ENCODE data around the gene PRKCD. TPM values are rescaled to one million over a fixed set of nuclear protein-coding genes. Genes with fewer than 3 reads are reported as not detected.

PRKCD gene
- total and polyA plus RNA-seq, 2 donors (not counting 1 experiment from before 2014, with no cell fraction given) = 46.7 to 68.8 TPM

GRCh38 chr3:53191836-53192480 is 30.9 kb downstream of the PRKCD start:
- H3K79me2 ChIP-seq (ENCODE audit: control insufficient read depth, insufficient read depth, low read length) = no peaks in the 10 kb centered on the region
- DNase-seq (peak; percentile 47), ATAC-seq (ENCODE audit: low read depth) (peak; percentile 47)
- Mint-ChIP-seq H3K4me1 (peaks cover 44% of the 10 kb centered on the region), H3K9me3 (ENCODE audit: insufficient read depth) (no peaks in the 10 kb centered on the region), H3K27ac (peak overlapping the region; percentile 88), H3K4me3 (peak overlapping the region; percentile 45), H3K27me3 (no peaks in the 10 kb centered on the region)
- WGBS (ENCODE audit: insufficient coverage) = 86% methylated on average over 12 of the region's 16 CpGs
- peaks cover 8 to 59% of the 10 kb centered on the region in 2 experiments for H3K36me3 ChIP-seq (replicated peaks in 1 of 2; ENCODE audit: control extremely low read depth in 1 of 2, control insufficient read depth in 1 of 2, extremely low read depth in 1 of 2, insufficient read depth in 2 of 2, low read length in 1 of 2)
- TF ChIP-seq CTCF (IDR thresholded peaks at IDR 0.05) (no peak), EZH2 (IDR thresholded peaks at IDR 0.05; ENCODE audit: borderline replicate concordance, insufficient read depth, low read depth, low read length, poor library complexity, severe bottlenecking) (no peak)
- H3K4me2 ChIP-seq (replicated peaks; ENCODE audit: low read depth, low read length, poor library complexity, severe bottlenecking) = peak overlapping the region; percentile 21
- no peak overlapping the region for H2AFZ ChIP-seq (ENCODE audit: insufficient read depth, low read depth, low read length, poor library complexity, severe bottlenecking)
- H3K9ac ChIP-seq (ENCODE audit: low read length) = no peak overlapping the region
- intact Hi-C loops (cut with micrococcal nuclease) = no loop called here
- H4K20me1 ChIP-seq (ENCODE audit: control insufficient read depth, insufficient read depth, low read length, poor library complexity, severe bottlenecking) = no peaks in the 10 kb centered on the region
- no peak overlapping the region for H3K4me3 ChIP-seq (ENCODE audit: control extremely low read depth in 1 of 5, extremely low read depth in 1 of 5, insufficient read depth in 1 of 5, low read depth in 2 of 5, low read length in 4 of 5)
- H3K27ac ChIP-seq (ENCODE audit: low read length in 2 of 2) = peak overlapping the region; percentile 25 to 59
- CTCF ChIA-PET = interaction anchor here (0.9 to 5.2 kb wide), 15 partner anchors 9 to 77 kb away, joined by 3 to 72 read pairs (median 5); partner anchors contain the start of gene PRKCD
- no peaks in the 10 kb centered on the region for H3K9me3 ChIP-seq (ENCODE audit: control extremely low read depth in 1 of 3, control insufficient read depth in 2 of 3, insufficient read depth in 1 of 3, low read length in 2 of 3)
- POLR2A ChIA-PET = interaction anchor here (0.6 to 1.4 kb wide), 4 partner anchors 11 to 58 kb away, joined by 3 to 9 read pairs (median 6); partner anchors contain the start of gene PRKCD
- H3K27me3 ChIP-seq (replicated peaks in 1 of 4; ENCODE audit: control extremely low read depth in 1 of 4, control insufficient read depth in 3 of 4, insufficient read depth in 4 of 4, low read length in 3 of 4) = no peaks in the 10 kb centered on the region
- H3K4me1 ChIP-seq (ENCODE audit: control insufficient read depth in 2 of 2, insufficient read depth in 2 of 2, low read length in 2 of 2) = peaks cover 29 to 69% of the 10 kb centered on the region in 2 donors

GRCh38 chr3:53192608-53193007 is 31.6 kb downstream of the PRKCD start:
- Histone ChIP-seq H3K9me3 (ENCODE audit: control extremely low read depth in 1 of 3, control insufficient read depth in 2 of 3, insufficient read depth in 1 of 3, low read length in 2 of 3) (no peaks in the 10 kb centered on the region), H4K20me1 (ENCODE audit: control insufficient read depth, insufficient read depth, low read length, poor library complexity, severe bottlenecking) (no peaks in the 10 kb centered on the region), H3K36me3 (replicated peaks in 1 of 2; ENCODE audit: control extremely low read depth in 1 of 2, control insufficient read depth in 1 of 2, extremely low read depth in 1 of 2, insufficient read depth in 2 of 2, low read length in 1 of 2) (peaks cover 8 to 53% of the 10 kb centered on the region in 2 experiments), H3K4me1 (ENCODE audit: control insufficient read depth in 2 of 2, insufficient read depth in 2 of 2, low read length in 2 of 2) (peaks cover 29 to 70% of the 10 kb centered on the region in 2 donors), H3K9ac (ENCODE audit: low read length) (no peak overlapping the region), H2AFZ (ENCODE audit: insufficient read depth, low read depth, low read length, poor library complexity, severe bottlenecking) (no peak overlapping the region), H3K27ac (ENCODE audit: low read length in 2 of 2) (peak overlapping the region; percentile 50 to 61), H3K79me2 (ENCODE audit: control insufficient read depth, insufficient read depth, low read length) (no peaks in the 10 kb centered on the region), H3K4me3 (ENCODE audit: control extremely low read depth in 1 of 5, extremely low read depth in 1 of 5, insufficient read depth in 1 of 5, low read depth in 2 of 5, low read length in 4 of 5) (no peak overlapping the region), H3K4me2 (replicated peaks; ENCODE audit: low read depth, low read length, poor library complexity, severe bottlenecking) (peak overlapping the region; percentile 22), H3K27me3 (replicated peaks in 1 of 4; ENCODE audit: control extremely low read depth in 1 of 4, control insufficient read depth in 3 of 4, insufficient read depth in 4 of 4, low read length in 3 of 4) (no peaks in the 10 kb centered on the region)
- peak overlapping the region; percentile 89 for H3K27ac Mint-ChIP-seq
- CTCF ChIA-PET = interaction anchor here (0.6 to 5.2 kb wide), 15 partner anchors 10 to 534 kb away, joined by 3 to 72 read pairs (median 4); partner anchors contain the start of gene PRKCD
- 60% methylated on average over 3 of the region's 3 CpGs for WGBS (ENCODE audit: insufficient coverage)
- intact Hi-C loops (cut with micrococcal nuclease) = no loop called here
- peak overlapping the region; percentile 51 for H3K4me3 Mint-ChIP-seq
- ATAC-seq (ENCODE audit: low read depth) (no peak), DNase-seq (peak; percentile 39)
- H3K4me1 Mint-ChIP-seq = peaks cover 47% of the 10 kb centered on the region
- POLR2A ChIA-PET = interaction anchor here (0.6 to 1.4 kb wide), 2 partner anchors 12 to 22 kb away, joined by 8 to 9 read pairs; no protein-coding TSS in a partner anchor
- TF ChIP-seq EZH2 (IDR thresholded peaks at IDR 0.05; ENCODE audit: borderline replicate concordance, insufficient read depth, low read depth, low read length, poor library complexity, severe bottlenecking) (no peak), CTCF (IDR thresholded peaks at IDR 0.05) (no peak)
- no peaks in the 10 kb centered on the region for H3K27me3 Mint-ChIP-seq
- no peaks in the 10 kb centered on the region for H3K9me3 Mint-ChIP-seq (ENCODE audit: insufficient read depth)
